Measurements from ENCODE around the gene UMAD1.

- TF ChIP-seq CTCF (conservative IDR thresholded peaks at IDR 0.05; ENCODE audit: low read depth in 2 of 2) = no peak
- TF ChIP-seq POLR2AphosphoS5 (IDR thresholded peaks at IDR 0.05; ENCODE audit: low read depth) = no peak
- TF ChIP-seq JUNB (IDR thresholded peaks at IDR 0.05; ENCODE audit: unreplicated experiment) = no peak
- no peak for TF ChIP-seq CREB1 (CRISPR knock-in tag; IDR thresholded peaks at IDR 0.05; ENCODE audit: low read depth)
- no peak for TF ChIP-seq REST (IDR thresholded peaks at IDR 0.05; ENCODE audit: unreplicated experiment)
- no peak for TF ChIP-seq EZH2 (IDR thresholded peaks at IDR 0.05; ENCODE audit: low read depth, unreplicated experiment)
- no peak for TF ChIP-seq STAT1 (IDR thresholded peaks at IDR 0.05; ENCODE audit: unreplicated experiment)
- no peak for TF ChIP-seq NANOG (IDR thresholded peaks at IDR 0.05; ENCODE audit: borderline replicate concordance)
- no peak for TF ChIP-seq ETS1 (IDR thresholded peaks at IDR 0.05)
These were observed 14.6 kb downstream of the UMAD1 start for GRCh38 chr7:7654964-7655715.
